Omental fat pad (tissue), 4 donors: ENCODE data around the gene CDH23. TPM values are rescaled to one million over a fixed set of nuclear protein-coding genes. Genes with fewer than 3 reads are reported as not detected.

Experiments used
- ATAC-seq: fragments of 150-250 bp; one replicate; pipeline ENCODE4 v1.9.1; 2016; ENCODE audit warnings: mild to moderate bottlenecking, moderate library complexity; ENCODE audit not compliant: low FRiP score
- DNase-seq: peaks from one replicate; pipeline ENCODE4 v3.0.0-alpha.2; 2019; ENCODE audit warnings: low spot score
- CTCF ChIP-seq, 3 donors: fragments of 450-650 bp; IDR thresholded peaks; one replicate each; pipeline ENCODE4 v1.5.1; 2016 to 2017; ENCODE audit warnings: antibody characterized with exemption in 3 of 3, mild to moderate bottlenecking in 3 of 3, moderate library complexity in 2 of 3
- total RNA-seq, 4 donors: library from RNA; depleted of rRNA; stranded (reverse); fragments of >200 nt; gene quantifications; one replicate each; pipeline ENCODE4 v1.1.0, GENCODE V29; 2016

Gene CDH23
- total RNA-seq, 4 donors from 2014 or later, result 25.3 to 41.9 (median 34.4) TPM

GRCh38 chr10:71525721-71526120 lies 129.0 kb downstream of the CDH23 start:
- no peak for ATAC-seq
- DNase-seq, result no peak
- no peak for TF ChIP-seq CTCF (IDR thresholded peaks at IDR 0.05)

GRCh38 chr10:71526653-71527052 lies 129.9 kb downstream of the CDH23 start:
- no peak for ATAC-seq
- DNase-seq, result no peak
- TF ChIP-seq CTCF (IDR thresholded peaks at IDR 0.05), result no peak

- ATAC-seq, result no peak
- DNase-seq, result no peak
Observed at GRCh38 chr10:71527135-71527534, 130.4 kb downstream of the CDH23 start.

GRCh38 chr10:71528371-71529206 lies 131.9 kb downstream of the CDH23 start:
- DNase-seq (no peak), ATAC-seq (no peak)
- no peak for TF ChIP-seq CTCF (IDR thresholded peaks at IDR 0.05)

More at GRCh38 chr10:71527135-71527534, 130.4 kb downstream of the CDH23 start:
- TF ChIP-seq CTCF (IDR thresholded peaks at IDR 0.05), result no peak

GRCh38 chr10:71529207-71529827 lies 132.6 kb downstream of the CDH23 start:
- DNase-seq (no peak), ATAC-seq (no peak)
- TF ChIP-seq CTCF (IDR thresholded peaks at IDR 0.05), result no peak

- ATAC-seq (no peak), DNase-seq (no peak)
- TF ChIP-seq CTCF (IDR thresholded peaks at IDR 0.05), result no peak
Observed at GRCh38 chr10:71530781-71531180, 134.1 kb downstream of the CDH23 start.
